Gastrocnemius medialis (tissue), 4 donors: ENCODE measurements around the gene GRM8.

ENCODE experiments used
- CTCF ChIP-seq, 5 experiments: fragments of 450-650 bp in 3 of 5; fragments of 200-600 bp in 2 of 5; sonication (generic) in 2 of 5; IDR thresholded peaks in 4 of 5; conservative IDR thresholded peaks in 1 of 5; 1 replicate in 4 of 5; 2 replicates in 1 of 5; pipeline ENCODE4 v1.5.1; 2016 to 2019; ENCODE audit warnings: antibody characterized with exemption in 5 of 5, mild to moderate bottlenecking in 3 of 5, moderate library complexity in 3 of 5
- POLR2A ChIP-seq, 2 donors: fragments of 450-650 bp; IDR thresholded peaks; one replicate each; pipeline ENCODE4 v1.6.1; 2017; ENCODE audit warnings: antibody characterized with exemption in 2 of 2, mild to moderate bottlenecking in 2 of 2, moderate library complexity in 2 of 2

GRCh38 chr7:126501617-126502016 lies 751.1 kb downstream of the GRM8 start:
- TF ChIP-seq CTCF (IDR thresholded peaks at IDR 0.05 in 4 of 5, conservative IDR thresholded peaks at IDR 0.05 in 1 of 5) = no peak
- no peak for TF ChIP-seq POLR2A (IDR thresholded peaks at IDR 0.05)
